HCT116 (cell line): ENCODE data around the gene ETFA. TPM values are rescaled to one million over a fixed set of nuclear protein-coding genes. Genes with fewer than 3 reads are reported as not detected.

Source experiments
- ATAC-seq: fragments of 200-7000 bp; cut with Tn5 transposase; 2 replicates; pipeline ENCODE4 v1.9.1; 2020; ENCODE audit warnings: mild to moderate bottlenecking, moderate library complexity
- BruUV-seq: library from RNA; stranded (reverse); fragments of 400-500 nt; replicated peaks from 2 replicates; lab custom pipeline; 2021; lab: Mats Ljungman, UMichigan
- CTCF ChIA-PET: fragments of 300-600 bp; sonication (Branson Sonifier 250); formaldehyde crosslinking; loops from one replicate; lab custom pipeline; 2021; ENCODE audit warnings: antibody characterized with exemption; lab: Charles Lee
- POLR2A ChIA-PET: fragments of 300-600, 350-600 bp; sonication (Branson Sonifier 250); formaldehyde crosslinking; loops from one replicate; lab custom pipeline; 2021; ENCODE audit warnings: antibody characterized with exemption; lab: Charles Lee
- RAD21 ChIA-PET, 2 experiments: fragments of 300-600 bp; sonication (Branson Sonifier 250); formaldehyde crosslinking; loops; one replicate each; lab custom pipeline; 2023; ENCODE audit warnings: low total read pairs in 2 of 2; ENCODE audit not compliant: uncharacterized antibody in 2 of 2, unreplicated experiment in 2 of 2, low non-redundant PET in 1 of 2; lab: Charles Lee
- DNase-seq: peaks from one replicate; pipeline ENCODE4 v3.0.0-alpha.2; 2010; ENCODE audit warnings: low read depth, low spot score
- H2AFZ ChIP-seq: fragments of 200-600 bp; shearing (Covaris generic), sonication (generic); 2 replicates; pipeline ENCODE4 v1.6.1; 2017; ENCODE audit warnings: low read depth, mixed run types, mixed read lengths, antibody characterized with exemption, low read length; ENCODE audit not compliant: poor library complexity, severe bottlenecking
- H3K27ac ChIP-seq: 2 replicates; pipeline ENCODE4 v1.5.1; 2012; ENCODE audit warnings: low read depth, low read length
- H3K27me3 ChIP-seq: fragments of 200-600 bp; sonication (generic); 2 replicates; pipeline ENCODE4 v1.6.1; 2016; ENCODE audit warnings: mixed run types, low read length, mixed read lengths; ENCODE audit not compliant: insufficient read depth
- H3K36me3 ChIP-seq, 2 experiments: fragments of 200-500 bp in 1 of 2; fragments of 200-600 bp in 1 of 2; sonication (Bioruptor generic) in 1 of 2; sonication (generic) in 1 of 2; 2 replicates each; pipeline versions ENCODE4 v1.5.1 to v1.6.1; 2014 to 2016; ENCODE audit warnings: low read length in 2 of 2, inconsistent platforms in 1 of 2, mixed read lengths in 1 of 2, mixed run types in 1 of 2; ENCODE audit not compliant: insufficient read depth in 2 of 2, control insufficient read depth in 1 of 2
- H3K4me1 ChIP-seq, 2 experiments: fragments of 200-600 bp in 1 of 2; sonication (generic) in 1 of 2; 2 replicates each; pipeline versions ENCODE4 v1.5.1 to v1.6.1; 2012 to 2017; ENCODE audit warnings: low read length in 2 of 2, inconsistent platforms in 1 of 2, mild to moderate bottlenecking in 1 of 2, mixed read lengths in 1 of 2, mixed run types in 1 of 2, moderate library complexity in 1 of 2; ENCODE audit not compliant: insufficient read depth in 2 of 2, control insufficient read depth in 1 of 2
- H3K4me2 ChIP-seq: fragments of 200-600 bp; sonication (generic); 2 replicates; pipeline ENCODE4 v1.6.1; 2017; ENCODE audit warnings: mixed run types, low read length, mixed read lengths
- H3K4me3 ChIP-seq, 2 experiments: fragments of 200-600 bp in 1 of 2; sonication (generic) in 1 of 2; replicated peaks in 1 of 2; 2 replicates each; pipeline ENCODE4 v1.5.1; 2011 to 2016; ENCODE audit warnings: low read length in 2 of 2, control low read depth in 1 of 2, low read depth in 1 of 2, mild to moderate bottlenecking in 1 of 2, mixed read lengths in 1 of 2, mixed run types in 1 of 2
- H3K79me2 ChIP-seq: fragments of 200-600 bp; sonication (generic); 2 replicates; pipeline ENCODE4 v1.6.1; 2017; ENCODE audit warnings: mild to moderate bottlenecking, mixed run types, low read length, moderate library complexity, mixed read lengths; ENCODE audit not compliant: insufficient read depth
- H3K9ac ChIP-seq: fragments of 200-600 bp; sonication (generic); 2 replicates; pipeline ENCODE4 v1.6.1; 2016; ENCODE audit warnings: low read length, mixed read lengths
- H3K9me2 ChIP-seq: fragments of 200-600 bp; sonication (generic), shearing (Covaris generic); 2 replicates; pipeline ENCODE4 v1.6.1; 2017; ENCODE audit warnings: mixed run types, mild to moderate bottlenecking, moderate library complexity; ENCODE audit not compliant: insufficient read depth
- H3K9me3 ChIP-seq, 2 experiments: fragments of 200-500 bp in 1 of 2; fragments of 200-600 bp in 1 of 2; sonication (Bioruptor generic) in 1 of 2; sonication (generic) in 1 of 2; 2 replicates each; pipeline ENCODE4 v1.6.1; 2014 to 2017; ENCODE audit warnings: low read length in 2 of 2, mixed read lengths in 2 of 2, inconsistent platforms in 1 of 2, low read depth in 1 of 2, mild to moderate bottlenecking in 1 of 2, mixed run types in 1 of 2, moderate library complexity in 1 of 2; ENCODE audit not compliant: control insufficient read depth in 1 of 2, insufficient read depth in 1 of 2
- H4K20me1 ChIP-seq: fragments of 200-600 bp; sonication (generic), shearing (Covaris generic); 2 replicates; pipeline ENCODE4 v1.6.1; 2017; ENCODE audit warnings: mixed run types, mild to moderate bottlenecking, moderate library complexity; ENCODE audit not compliant: insufficient read depth
- ATF3 ChIP-seq: IDR thresholded peaks from 2 replicates; pipeline ENCODE4 v1.6.1; 2012
- CBX3 ChIP-seq: IDR thresholded peaks from 2 replicates; pipeline ENCODE4 v1.6.1; 2012; ENCODE audit warnings: low read depth
- EZH2 ChIP-seq: fragments of 200-600 bp; sonication (generic); IDR thresholded peaks from 2 replicates; pipeline ENCODE4 v1.6.1; 2017; ENCODE audit warnings: antibody characterized with exemption, mixed run types
- JUND ChIP-seq: IDR thresholded peaks from 2 replicates; pipeline ENCODE4 v1.6.1; 2012
- SRF ChIP-seq: IDR thresholded peaks from 2 replicates; pipeline ENCODE4 v1.6.1; 2012; ENCODE audit warnings: low read depth
- YY1 ChIP-seq: IDR thresholded peaks from 2 replicates; pipeline ENCODE4 v1.6.1; 2011; ENCODE audit warnings: low read length, low read depth, moderate library complexity, mild to moderate bottlenecking; ENCODE audit not compliant: insufficient replicate concordance; ENCODE audit errors: extremely low read depth
- ZNF274 ChIP-seq: fragments of 200-500 bp; sonication (Bioruptor generic); IDR thresholded peaks from 2 replicates; pipeline ENCODE4 v1.6.1; 2014; ENCODE audit warnings: mild to moderate bottlenecking, low read depth, low read length, inconsistent platforms
- intact Hi-C: fragments of 100-400 bp; cut with micrococcal nuclease; formaldehyde crosslinking; loops from 2 replicates; pipeline ENCODE4 v1.10.0; 2022
- total RNA-seq: library from RNA; stranded (reverse); gene quantifications from one replicate; pipeline ENCODE4 v1.2.1, GENCODE V29; 2021; ENCODE audit not compliant: unreplicated experiment

ETFA gene
- total RNA-seq, 1 experiment from 2014 or later: 144 TPM

DNA sequence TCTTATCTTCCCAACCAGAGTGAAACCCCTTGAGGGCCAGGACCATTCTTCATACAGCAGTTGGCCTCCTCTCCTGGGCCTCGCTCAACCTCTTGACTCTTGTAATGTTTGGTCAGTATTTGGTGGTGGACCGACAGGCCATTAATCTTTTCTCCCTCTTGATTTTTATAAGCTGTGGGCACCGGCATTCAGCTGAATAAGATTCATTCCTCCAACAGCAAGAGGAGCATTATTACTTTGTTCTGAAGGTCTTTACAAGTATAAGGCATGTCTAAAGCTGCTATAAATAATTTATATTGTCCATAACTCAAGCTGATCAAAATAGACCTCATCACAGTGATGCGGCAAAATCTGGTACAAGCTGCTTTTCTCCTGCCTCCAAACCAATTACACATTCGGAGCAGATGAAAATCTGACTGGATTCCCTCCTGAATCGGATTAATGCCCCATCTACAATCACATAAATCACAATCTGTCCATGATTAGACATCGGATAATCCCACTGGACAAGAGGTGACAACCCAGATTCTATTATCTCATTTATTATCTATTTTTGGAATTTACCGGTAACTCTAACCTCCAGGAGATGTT lies 16.9 kb upstream of the ETFA start:
- Histone ChIP-seq H3K9me3 (no peaks in the 10 kb centered on the region), H4K20me1 (no peaks in the 10 kb centered on the region), H3K9ac (no peak overlapping the region), H3K27ac (no peak overlapping the region), H3K79me2 (no peaks in the 10 kb centered on the region), H3K36me3 (no peaks in the 10 kb centered on the region), H3K27me3 (no peaks in the 10 kb centered on the region), H2AFZ (no peak overlapping the region), H3K4me3 (no peak overlapping the region), H3K4me1 (peaks cover 0 to 8% of the 10 kb centered on the region in 2 experiments; a peak in 2 of 4 replicates), H3K9me2 (no peaks in the 10 kb centered on the region), H3K4me2 (no peak overlapping the region)
- intact Hi-C loops: no loop called here
- POLR2A ChIA-PET: interaction anchor here (0.7 kb wide), 1 partner anchor 8 kb away, joined by 3 read pairs; the partner anchor contains the start of gene ISL2
- ATAC-seq (no peak), DNase-seq (no peak)
- CTCF ChIA-PET: no interaction called here
- BruUV-seq: no TSS peak
- RAD21 ChIA-PET: no interaction called here
- TF ChIP-seq ATF3 (no peak), SRF (no peak), YY1 (no peak), CBX3 (no peak), EZH2 (no peak), JUND (no peak)
- TF ChIP-seq, all 23 proteins: peak for 0

GRCh38 chr15:76327191-76328105 lies 16.2 kb upstream of the ETFA start:
- Histone ChIP-seq H3K27ac (no peak overlapping the region), H3K4me2 (no peak overlapping the region), H3K4me1 (peaks cover 0 to 8% of the 10 kb centered on the region in 2 experiments; a peak in 2 of 4 replicates), H4K20me1 (no peaks in the 10 kb centered on the region), H2AFZ (no peak overlapping the region), H3K4me3 (no peak overlapping the region), H3K9ac (no peak overlapping the region), H3K79me2 (no peaks in the 10 kb centered on the region), H3K36me3 (no peaks in the 10 kb centered on the region), H3K27me3 (no peaks in the 10 kb centered on the region), H3K9me2 (no peaks in the 10 kb centered on the region), H3K9me3 (no peaks in the 10 kb centered on the region)
- ATAC-seq (no peak), DNase-seq (no peak)
- BruUV-seq: no TSS peak
- intact Hi-C loops: no loop called here
- ChIA-PET RAD21 (no interaction called here), POLR2A (interaction anchor here (0.7 kb wide), 1 partner anchor 9 kb away, joined by 3 read pairs; the partner anchor contains the start of gene ISL2), CTCF (interaction anchor here (1.0 kb wide), 1 partner anchor 14 kb away, joined by 3 read pairs; no protein-coding TSS in a partner anchor)
- no peak for TF ChIP-seq ZNF274
